Stimulated activated CD8-positive, alpha-beta memory T cell treated with anti-CD3 and anti-CD28 coated beads, Interleukin-12 subunit alpha, Interleukin-12 subunit beta, amount 100 ng/mL, for 4 hours (primary cell): ENCODE measurements around the gene HYI.
"Not testable (repeated sequence)": the region's sequence is repeated elsewhere in the genome, so short reads cannot be mapped to it uniquely, and the experiment has no call there.

Source experiments
- DNase-seq: peaks from one replicate; pipeline ENCODE4 v3.0.0-alpha.2; 2020; ENCODE audit warnings: low read depth

HYI gene, protein sequence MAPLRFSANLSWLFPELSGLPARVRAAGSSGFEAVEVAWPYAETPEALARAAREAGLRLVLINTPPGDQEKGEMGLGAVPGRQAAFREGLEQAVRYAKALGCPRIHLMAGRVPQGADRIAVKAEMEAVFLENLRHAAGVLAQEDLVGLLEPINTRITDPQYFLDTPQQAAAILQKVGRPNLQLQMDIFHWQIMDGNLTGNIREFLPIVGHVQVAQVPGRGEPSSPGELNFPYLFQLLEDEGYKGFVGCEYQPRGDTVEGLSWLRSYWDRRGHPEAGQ

GRCh38 chr1:43453442-43454269, at the start of gene HYI:
Gene HYI, minus strand, starts transcription at chr1:43453931. Its CDS starts 138 bp downstream, at chr1:43453793.
- peak; percentile 34 for DNase-seq

DNA sequence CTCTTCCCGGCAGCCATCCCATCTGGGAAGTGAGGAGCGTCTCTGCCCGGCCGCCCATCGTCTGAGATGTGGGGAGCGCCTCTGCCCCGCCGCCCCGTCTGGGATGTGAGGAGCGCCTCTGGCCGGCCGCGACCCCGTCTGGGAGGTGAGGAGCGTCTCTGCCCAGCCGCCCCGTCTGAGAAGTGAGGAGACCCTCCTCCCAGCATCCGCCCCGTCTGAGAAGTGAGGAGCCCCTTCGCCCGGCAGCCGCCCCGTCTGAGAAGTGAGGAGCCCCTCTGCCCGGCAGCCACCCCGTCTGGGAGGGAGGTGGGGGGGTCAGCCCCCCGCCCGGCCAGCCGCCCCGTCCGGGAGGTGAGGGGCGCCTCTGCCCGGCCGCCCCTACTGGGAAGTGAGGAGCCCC, 48.1 kb upstream of the HYI start:
- not testable (repeated sequence) for DNase-seq

GRCh38 chr1:43499898-43500297, 46.2 kb upstream of the HYI start:
- DNase-seq: no peak

GRCh38 chr1:43495204-43495603, 41.5 kb upstream of the HYI start:
- no peak for DNase-seq

- no peak for DNase-seq
Observed at GRCh38 chr1:43493661-43494450, 40.1 kb upstream of the HYI start.

- no peak for DNase-seq
Observed at GRCh38 chr1:43492826-43493225, 39.1 kb upstream of the HYI start.

DNA sequence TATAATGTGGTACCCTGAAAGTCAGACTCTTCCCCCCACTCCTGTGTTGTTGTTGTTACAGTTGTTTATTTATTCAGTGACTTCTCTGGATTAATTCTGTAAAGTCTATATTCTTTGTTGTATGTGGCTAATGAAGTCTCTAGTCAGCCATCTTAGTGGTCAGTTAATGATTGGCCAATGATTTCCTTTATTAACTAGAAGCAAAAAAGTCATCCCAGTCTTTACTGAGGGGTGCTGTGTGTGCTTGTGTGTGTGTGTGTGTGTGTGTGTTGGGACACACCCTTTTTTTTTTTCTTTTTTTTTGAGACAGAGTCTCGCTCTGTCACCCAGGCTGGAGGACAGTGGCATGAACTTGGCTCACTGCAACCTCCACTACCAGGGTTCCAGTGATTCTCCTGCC, 37.3 kb upstream of the HYI start:
- no peak for DNase-seq

- no peak for DNase-seq
Observed at GRCh38 chr1:43488165-43488564, 34.4 kb upstream of the HYI start.

DNA sequence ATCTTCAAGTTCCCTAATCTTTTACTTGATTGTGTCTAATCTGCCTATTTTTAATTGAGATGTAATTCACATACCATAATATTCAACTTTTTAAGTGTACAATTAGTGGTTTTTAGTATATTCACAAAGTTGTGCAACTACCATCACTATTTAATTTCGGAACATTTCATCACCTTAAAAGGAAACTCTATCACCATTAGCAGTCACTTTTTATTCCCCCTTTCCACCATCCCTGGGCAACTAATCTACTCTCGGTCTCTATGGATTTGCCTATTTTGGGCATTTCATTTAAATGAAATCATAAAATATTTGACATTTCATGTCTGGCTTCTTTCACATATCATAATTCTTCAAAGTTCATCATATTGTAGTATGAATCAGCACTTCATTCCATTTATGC, 30.6 kb upstream of the HYI start:
- DNase-seq: no peak

- DNase-seq: no peak
Observed at GRCh38 chr1:43482215-43482614, 28.5 kb upstream of the HYI start.

GRCh38 chr1:43481491-43481890, 27.8 kb upstream of the HYI start:
- DNase-seq: no peak

DNA sequence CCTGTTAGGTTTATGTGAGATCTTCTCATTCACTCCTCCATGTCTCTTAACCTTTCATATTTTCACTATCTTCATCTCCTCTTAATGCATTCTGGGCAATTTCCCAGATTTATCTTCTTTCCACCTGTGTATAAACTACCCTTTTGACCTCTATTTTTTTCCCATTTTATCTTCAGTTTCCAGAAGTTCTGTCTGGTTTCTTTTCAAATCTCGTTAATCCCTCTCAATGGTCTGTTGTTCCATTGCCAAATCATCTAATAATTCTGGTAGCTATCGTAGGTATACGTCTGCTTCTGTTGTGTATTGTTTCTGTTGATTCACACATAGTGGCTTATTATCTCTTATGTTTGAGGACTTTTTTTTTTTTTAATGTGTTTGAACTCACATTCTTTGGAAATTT, 25.7 kb upstream of the HYI start:
- DNase-seq: no peak

DNA sequence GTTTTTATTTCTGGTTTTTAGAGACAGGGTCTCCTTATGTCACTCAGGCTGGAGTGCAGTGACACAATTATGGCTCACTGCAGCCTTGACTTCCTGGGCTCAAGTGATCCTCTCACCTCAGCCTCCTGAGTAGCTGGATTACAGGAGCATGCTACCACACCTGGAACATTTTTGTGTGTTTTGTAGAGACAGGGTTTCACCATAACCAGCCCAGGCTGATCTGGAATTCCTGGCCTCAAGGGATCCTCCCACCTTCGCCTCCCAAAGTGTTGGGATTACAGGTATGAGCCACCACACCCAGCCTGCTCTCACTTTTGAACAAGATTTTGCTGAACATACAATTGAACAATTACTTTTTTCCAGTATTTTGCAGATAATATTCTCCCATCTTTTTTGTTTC, 24.0 kb upstream of the HYI start:
- no peak for DNase-seq

DNA sequence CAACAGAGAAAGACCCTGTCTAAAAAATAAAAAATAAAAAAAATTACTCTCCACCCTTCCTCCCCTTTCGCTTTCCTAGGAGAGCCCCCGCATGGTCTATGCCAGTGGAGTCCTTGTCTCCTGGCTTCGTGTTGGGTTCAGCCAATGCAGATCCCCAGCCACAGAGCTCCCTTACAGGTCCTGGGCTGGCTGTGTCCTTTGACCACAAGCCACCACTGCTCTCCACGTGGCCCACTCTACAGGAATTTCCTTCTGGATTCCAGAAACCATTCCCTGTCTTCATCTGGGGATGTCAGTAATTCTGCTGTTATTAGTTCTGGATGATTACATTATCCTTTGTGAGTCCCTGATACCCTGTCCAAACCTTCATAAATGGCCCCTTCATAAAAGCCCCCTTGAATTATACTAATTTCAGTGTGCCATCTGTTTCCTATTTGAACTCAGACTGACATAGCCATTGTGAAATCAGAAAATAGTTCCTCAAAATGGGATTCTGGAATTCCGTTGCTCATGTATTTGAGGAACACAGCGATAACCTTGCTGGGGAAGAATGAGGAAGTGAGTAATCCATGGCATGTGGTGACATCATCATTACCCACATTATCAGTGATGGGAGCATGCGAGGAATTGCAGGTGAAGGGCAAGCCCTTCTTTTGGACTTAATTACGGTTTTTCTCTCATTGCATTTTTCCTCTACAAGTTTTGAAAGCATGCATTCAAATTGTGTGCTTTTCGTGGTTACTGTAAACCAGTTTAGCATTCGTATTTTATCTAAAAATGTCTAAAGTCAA, 22.1 kb upstream of the HYI start:
- not testable (repeated sequence) for DNase-seq

GRCh38 chr1:43473463-43473862, 19.7 kb upstream of the HYI start:
- no peak for DNase-seq

DNA sequence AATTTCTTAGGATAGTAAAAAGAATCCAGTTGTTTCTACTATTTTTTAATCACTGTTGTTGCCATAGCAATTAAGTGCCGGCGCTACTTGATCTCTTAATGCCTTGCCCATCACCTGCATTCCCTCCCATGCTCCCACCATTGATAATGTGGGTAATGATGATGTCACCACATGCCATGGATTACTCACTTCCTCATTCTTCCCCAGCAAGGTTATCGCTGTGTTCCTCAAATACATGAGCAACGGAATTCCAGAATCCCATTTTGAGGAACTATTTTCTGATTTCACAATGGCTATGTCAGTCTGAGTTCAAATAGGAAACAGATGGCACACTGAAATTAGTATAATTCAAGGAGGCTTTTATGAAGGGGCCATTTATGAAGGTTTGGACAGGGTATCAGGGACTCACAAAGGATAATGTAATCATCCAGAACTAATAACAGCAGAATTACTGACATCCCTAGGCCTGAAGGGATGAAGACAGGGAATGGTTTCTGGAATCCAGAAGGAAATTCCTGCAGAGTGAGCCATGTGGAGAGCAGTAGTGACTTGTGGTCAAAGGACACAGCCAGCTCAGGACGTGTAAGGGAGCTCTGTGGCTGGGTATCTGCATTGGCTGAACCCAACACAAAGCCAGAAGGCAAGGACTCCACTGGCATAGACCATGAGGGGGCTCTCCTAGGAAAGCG, 18.9 kb upstream of the HYI start:
- not testable (repeated sequence) for DNase-seq

GRCh38 chr1:43472087-43472462, 18.3 kb upstream of the HYI start:
- DNase-seq: no peak

DNA sequence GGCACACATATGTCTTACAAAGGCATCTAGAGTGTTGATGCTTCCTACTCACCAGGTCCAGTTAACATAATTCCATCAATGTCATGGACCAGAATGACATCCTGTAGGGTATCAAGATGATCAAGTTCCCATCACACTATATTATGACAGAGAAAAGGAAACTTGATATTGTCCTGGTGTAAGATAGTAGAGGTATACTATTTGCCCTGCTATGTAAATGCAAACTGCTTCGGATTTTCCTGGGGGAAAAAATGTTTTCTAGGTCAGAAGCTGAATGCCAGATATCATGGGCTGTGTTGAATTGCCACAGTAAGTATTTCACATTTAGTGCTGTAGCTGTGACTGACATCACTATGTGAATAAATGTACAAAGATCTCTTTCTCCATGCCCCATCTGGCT, 16.2 kb upstream of the HYI start:
- DNase-seq: no peak

DNA sequence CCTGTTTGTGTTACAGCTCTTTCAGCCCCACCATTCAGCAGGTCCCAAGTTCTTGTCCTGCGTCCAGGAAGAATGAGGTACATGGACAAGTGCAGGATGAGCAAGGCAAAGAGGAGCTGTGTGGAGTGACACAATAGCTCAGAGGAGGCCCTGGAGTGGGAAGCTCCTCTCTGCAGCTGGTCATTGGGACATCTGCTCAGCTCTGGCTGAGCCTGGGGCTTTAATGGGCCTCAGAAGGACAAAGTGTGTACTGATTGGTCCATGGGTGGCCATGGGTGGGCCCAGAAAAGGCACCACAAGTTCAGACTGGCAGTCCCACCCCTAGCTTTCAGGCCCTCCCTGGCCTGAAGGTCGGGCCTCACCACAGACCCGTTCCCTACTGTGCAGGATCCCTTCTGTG, 14.7 kb upstream of the HYI start:
- DNase-seq: no peak

DNA sequence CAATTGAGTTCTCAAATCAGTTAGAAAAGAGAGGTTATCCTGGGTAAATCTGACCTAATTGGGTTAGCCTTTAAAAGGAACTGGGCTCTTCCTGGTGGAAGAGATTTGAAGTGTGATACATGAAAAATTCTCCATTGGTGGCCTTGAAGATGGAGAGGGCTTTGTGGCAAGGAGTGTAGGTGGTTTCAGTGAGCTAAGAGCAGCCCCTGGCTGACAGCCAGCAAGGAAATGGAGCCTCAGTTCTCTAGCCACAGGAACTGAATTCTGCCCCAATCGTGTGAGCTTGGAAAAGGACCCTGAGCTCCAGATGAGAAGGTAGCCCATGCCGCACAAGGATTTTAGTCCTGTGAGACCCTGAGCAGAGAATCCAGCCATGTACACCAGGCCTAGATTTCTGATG, 12.7 kb upstream of the HYI start:
- DNase-seq: no peak

DNA sequence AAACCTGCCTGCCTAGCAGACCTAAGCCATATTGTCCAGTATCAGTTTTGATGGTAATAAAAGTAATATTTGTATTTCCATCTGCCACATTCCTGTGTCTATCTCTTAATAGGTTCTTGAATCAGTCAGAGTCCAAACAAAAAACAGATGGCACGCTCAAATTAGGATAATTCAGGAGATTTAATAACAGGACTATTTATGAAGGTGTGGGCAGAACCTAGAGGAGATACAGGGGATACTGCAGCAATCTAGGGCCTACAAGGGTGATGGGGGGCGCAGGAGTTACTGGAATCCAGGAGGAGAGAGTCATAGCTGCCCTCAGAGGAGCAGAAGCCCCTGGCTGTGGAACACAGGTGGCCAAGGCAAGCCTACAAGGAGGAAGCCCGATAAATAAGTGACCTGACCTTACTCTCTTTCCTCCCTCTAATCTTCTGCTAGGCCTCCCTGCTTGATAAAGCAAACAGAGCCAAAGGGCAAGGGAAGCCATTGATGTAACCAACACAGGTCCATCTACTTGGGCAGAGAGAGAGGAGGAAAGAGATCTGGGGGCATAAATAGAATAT, 11.9 kb upstream of the HYI start:
- no peak for DNase-seq
